HG03060 (cell line): Measurements from ENCODE around the gene CLDN19.
"Not testable (repeated sequence)": the region's sequence is repeated elsewhere in the genome, so short reads cannot be mapped to it uniquely, and the experiment has no call there.

Source experiments
- ATAC-seq: cut with Tn5 transposase; IDR thresholded peaks from one replicate; pipeline ENCODE4 v1.9.1; 2021; ENCODE audit warnings: low read depth, moderate number of reproducible peaks; ENCODE audit not compliant: unreplicated experiment

Gene CLDN19

DNA sequence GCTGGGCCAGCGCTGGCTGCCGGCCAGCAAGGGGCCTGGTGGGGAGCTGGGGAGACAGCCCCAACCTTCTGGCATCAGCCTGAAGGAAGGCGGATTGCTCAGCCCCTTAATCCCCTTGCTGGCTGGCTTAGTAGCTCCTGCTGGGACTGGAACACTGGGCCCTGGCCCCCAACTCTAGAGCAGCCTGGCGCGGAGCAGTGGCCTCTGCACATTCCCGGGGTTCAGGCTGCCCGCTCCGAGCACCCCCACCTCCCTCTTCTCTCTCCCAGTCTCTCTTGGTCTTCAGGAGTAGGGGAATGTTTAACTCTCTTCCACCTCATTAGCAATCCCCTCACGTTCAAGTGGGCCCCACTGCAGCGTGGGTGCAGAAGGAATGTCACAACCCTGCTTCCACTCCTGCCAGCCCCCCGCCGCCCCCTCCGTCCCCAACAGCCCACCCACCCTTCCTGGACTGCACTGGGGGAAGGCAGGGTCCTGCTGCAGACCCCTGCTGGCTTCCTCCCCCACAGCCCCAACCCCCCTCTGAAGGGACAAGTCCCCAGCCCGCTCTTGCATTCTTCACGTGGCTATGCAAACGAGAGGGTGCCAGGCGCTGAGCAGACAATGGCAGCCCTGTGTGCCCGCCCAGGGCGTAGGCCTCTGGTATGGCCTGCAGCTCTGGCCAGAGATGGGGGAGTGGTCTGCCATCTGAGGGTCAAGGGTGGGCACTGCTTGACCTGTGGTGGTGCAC, 980 bp upstream of the CLDN19 start:
- ATAC-seq, result no peak

DNA sequence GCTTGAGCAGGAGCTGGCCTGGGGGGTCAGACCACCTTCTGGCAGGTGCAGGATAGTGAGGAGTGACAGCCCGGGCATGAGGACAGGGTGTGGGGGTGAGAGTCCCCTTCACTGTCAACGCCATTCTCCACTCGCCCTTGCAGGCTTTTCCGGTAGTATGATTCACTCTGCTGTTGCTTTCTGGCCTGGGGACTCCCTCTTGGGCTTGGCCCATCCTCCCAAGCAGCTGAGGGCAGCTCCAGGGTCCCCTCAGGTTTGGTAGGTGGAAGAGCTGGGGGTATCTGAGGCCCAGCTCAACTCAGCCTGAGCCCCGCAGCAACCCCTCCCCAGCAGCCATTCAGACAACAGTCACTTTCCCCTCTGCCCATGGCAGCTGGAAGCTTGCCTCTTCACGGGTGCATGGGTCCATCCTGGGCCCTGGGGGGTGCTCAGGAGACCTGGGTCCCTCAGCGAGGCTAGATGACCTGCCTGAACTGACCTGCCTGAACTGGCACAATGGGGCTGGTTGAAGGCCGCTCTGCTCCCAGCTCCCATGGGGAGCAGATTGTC, 1.3 kb downstream of the CLDN19 start:
- no peak for ATAC-seq

DNA sequence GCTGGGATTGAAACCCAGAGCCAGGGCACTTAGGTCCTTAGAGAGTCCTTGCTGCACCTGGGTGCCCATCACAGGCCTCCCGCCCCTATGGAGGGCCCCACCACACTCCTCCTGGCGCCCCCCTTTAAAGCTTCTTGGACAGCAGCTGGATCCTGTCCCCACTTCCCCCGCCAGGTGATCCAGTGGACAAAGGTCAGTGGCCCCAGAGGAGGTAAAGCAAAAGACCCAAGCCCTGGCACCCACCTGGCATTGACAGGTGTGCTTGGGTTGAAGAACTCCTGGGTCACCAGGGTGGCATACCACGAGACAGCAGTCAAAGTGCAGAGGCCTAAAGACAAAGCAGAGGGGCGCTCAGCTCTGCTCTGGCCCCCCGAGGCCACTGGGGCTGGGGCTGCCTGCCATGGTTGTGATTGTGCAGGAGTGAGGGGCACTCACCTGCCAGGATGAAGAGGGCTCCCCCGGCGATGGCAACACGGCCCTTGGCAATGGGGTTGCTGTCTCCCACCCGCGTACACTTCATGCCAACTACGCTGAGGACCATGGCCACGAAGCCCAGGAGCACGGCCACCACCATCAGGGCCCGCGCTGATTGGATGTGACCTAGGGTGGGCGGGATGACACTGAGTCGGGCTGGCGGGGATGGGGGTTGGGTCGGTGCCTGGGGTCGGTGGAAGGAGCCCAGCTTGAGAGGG, 1.9 kb downstream of the CLDN19 start:
- ATAC-seq, result no peak

DNA sequence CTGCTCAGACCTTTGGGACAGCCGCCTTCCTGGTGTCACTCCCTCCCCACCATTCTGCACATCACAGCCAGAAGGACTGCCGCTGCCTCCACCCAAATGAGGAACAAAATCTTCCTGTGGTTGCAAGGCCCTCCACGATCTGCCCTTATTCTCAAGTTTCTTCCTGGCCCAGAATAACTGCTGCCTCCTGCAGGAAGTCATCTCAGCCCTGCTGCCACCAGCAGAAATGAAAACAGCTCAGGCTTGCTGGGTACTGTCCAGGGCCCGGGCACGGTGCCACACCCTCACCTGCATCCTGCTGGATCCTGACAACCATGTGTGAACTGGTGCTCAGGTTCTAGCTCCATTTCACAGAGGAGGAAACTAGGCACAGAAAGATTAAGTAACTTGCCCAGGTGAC, 2.8 kb downstream of the CLDN19 start:
- ATAC-seq, result no peak

DNA sequence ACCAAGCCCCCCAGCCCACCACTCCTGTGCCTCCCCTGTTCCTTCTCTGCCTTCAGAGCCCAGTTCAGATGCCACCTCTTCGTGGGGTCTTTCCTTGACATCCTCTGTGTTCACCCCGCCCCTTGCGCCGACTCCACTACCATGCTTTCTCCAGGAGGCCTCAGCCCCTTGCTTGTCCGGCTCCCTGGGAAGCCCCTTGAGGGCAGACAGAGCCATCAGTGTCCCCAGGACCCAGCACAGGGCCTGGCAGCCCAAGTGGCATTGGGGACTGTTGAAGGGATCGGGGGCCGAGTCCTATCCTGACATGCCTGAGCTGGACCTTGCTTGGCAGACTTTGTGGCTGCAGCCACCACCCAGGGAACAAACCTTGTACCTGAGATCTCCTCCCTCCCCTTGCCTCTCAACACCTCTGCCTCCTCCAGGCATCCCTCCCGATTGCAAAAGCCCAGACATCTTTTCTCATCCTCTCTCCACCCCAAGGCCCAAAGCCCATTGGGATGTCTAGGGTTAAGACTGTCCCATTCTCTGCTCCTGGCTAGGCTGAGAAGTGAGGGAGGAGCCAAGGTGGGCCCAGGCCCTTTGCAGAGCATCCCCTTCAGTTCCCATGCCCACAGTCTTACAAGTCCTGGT, 3.4 kb downstream of the CLDN19 start:
- ATAC-seq, result no peak

DNA sequence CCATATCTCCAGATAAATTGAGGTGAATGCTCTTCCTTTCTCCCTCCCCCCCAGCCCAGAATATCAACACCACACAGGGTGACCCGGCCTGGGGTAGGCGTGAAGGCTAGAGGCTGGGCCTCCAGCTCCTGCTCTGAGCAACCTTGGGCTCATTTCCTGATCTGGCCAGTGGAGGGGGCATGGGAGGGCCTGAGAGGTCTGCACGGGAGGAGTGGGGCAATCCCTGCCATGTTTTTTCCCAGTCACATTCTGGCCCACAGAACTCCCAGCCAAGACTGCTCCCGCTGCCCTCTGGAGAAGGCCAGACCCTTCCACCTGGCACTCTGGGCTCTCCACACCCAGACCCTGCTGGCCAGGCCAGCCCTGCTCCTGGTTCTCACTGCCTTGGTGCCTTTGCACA, 3.9 kb downstream of the CLDN19 start:
- ATAC-seq, result no peak

DNA sequence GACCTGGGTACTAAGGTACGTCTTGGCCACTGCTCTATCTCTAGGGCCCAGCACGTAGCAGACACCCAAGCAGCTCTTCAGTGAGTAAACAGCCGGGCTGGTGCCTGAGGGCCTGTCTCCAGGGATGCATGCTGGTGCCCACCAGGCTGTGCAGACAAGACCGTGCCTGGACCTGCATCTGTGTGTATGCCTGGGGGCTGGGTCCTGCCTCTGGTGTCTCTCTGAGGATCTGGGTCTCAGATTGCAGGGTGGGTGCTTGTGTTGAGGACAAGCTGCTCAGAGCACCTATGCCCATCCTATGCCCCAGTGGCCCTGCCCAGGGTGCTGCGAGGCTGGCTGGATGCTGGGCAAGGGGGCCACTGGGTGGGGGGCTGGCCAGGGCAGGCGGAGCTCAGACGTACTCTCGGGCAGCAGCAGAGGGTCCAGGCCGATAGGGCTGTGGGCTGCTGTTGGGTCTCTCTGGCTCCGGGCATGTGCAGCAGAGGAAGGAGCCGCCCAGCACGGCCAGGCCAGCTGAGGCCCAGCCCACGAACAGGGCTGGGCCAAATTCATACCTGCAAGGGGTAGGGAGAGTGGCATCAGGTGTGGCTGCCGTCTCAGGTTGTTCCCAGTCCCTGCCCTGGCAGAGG, 4.4 kb downstream of the CLDN19 start:
- no peak for ATAC-seq

DNA sequence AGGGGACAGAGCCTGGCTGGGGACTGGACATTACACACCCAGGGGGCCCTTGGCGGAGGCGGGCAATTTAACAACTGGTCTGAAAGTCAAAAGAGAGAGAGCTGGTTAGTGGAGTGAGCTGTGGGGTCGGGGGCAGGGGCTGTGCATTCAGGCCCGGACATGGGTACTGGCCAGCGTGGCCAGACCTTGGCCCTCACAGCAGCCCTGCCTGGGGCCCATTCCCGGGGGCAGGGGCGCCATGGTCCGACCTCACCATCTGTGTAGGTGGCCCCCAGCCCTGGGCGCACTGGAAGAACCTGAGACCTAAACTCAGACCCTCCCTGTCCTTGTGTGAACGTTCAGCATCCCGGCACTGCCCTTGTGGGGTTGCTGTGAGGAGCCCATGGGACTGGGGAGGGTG, 5.0 kb downstream of the CLDN19 start:
- ATAC-seq, result no peak

DNA sequence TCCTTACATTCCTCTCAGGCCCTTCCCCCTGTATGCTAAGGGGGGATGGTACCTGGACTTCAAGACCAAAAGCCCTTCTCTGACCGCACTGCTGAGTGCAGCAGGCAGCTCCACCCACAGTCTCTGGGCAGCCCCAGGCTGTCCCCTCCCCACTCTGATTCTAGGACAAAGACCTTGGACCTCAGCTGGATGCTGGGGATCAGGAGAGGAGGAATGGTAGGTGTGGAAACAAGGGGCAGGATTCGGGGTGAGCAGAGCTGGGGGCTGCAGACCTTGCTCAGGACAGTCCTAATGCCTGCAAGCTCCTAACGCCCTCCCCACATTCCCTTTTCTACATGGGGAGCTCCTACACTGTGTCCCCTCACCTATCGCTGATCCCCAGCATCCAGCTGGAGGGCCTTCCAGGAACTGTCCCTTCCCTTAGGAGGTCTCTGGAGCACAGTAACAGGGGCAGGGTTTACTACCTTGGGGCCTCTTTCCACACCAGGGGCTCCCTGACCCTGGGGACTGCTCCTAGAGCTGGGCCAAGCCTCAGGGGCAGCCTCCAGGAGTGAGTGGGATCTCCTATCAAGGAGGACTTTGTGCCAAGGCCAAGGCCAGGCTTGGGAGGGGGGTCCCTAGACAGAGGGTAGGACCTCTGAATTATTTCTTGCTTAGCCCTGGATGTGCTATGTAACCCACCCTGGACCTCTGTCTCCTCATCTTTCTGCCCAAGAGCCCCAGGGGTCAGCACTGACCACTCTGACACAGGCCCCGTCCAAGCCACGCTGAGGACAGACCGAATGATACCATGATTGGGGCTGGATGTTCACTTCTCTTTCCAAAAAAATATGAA, 5.6 kb downstream of the CLDN19 start:
- no peak for ATAC-seq

DNA sequence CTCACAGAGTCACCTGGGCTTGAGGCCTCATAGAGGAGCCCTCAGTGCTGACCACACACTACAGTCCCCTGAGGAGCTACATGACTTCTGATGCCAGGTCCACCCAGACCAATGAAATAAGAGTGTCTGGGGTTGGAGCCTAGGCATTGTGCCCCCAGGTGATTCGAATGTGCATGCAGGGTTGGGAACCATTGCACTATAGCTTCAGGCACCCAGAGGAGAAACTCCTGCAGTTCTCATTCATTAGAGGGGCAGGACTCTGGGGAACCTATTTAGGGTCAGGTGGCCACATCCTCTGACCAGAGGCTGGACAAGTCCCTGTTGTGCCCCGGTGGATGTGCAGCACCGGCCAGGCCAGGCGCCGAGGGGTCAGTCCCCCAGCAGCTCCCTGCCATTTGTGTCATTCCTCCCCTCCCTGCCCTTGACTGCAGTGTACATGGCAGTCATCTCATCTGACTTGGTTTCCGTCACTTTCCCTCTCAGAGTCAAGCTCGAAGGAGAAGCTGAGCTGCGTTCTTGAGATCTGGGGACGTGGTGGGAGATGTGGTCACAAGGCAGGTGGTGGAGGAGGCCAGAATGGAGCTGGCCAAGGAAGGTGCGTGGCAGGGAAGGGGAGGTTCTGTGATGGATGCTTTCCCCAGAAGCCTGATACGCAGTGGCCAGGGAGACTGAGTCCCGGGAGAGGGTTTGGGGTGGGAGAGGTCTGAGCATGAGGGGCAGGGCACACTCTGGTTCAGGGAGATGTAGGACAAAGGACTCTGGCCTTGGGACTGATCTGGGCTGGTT, 6.4 kb downstream of the CLDN19 start:
- no peak for ATAC-seq

DNA sequence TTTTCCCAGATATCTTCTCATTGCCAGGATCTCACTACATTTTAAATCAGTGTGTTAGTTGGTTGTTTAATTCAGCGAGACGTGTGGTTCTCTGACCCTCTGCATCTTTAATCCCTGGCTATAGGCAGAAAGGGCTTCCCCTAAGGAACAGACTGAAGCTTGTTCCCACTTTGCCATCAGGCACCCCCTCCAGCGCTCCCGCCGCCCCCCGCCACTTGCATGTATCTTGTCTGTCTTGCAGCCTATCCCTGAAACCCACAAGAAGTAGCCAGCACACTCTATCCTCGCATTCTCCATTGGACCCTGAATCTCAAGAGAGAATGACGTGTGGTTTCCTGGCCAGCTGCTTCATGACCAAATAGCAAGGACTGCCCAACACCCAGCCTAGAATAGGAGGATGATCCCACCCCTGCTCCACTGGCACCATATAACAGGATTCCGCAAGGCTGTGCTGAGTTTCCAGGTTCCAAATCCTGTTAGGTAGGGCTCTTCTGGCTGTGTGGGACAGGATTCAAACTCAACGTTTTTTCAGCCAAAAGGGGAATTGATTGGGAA, 7.8 kb downstream of the CLDN19 start:
- ATAC-seq, result no peak

DNA sequence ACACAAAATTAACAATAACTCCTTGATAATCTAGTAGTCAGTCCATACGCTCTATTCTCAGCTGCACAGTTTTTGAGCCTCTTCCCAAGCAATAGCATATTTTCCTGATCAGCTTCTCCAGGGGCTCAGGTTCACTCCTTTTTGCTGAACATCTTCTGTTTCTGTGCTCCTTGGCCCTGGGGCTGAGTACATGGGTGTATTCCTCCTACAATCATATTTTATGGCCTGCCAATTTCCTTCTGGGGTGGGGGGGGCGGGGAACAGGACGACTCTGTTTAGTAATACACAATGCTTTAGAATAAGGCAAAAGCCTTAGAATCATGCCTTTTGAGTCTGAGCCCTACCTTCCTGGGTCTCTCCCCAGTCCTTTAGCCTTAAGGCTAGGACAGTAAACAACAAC, 8.5 kb downstream of the CLDN19 start:
- no peak for ATAC-seq

DNA sequence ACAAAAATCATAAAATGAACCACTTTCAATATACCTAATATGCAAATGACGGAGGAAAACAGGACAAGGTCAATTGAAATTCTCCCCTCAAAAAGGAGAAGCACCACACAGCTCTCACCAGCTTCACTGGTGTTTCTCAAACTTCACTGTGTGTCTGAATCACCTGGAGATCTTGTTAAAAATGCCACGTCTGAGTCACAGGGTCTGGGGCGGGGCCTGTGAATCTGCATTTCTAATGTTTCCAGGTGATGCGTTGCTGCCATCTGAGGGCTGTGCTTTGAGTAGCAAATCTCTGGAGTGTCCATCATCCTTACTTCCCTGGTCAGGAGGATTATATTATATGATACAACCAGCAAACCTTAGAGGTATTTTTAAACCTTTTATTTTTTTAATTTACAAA, 9.0 kb downstream of the CLDN19 start:
- ATAC-seq, result no peak

DNA sequence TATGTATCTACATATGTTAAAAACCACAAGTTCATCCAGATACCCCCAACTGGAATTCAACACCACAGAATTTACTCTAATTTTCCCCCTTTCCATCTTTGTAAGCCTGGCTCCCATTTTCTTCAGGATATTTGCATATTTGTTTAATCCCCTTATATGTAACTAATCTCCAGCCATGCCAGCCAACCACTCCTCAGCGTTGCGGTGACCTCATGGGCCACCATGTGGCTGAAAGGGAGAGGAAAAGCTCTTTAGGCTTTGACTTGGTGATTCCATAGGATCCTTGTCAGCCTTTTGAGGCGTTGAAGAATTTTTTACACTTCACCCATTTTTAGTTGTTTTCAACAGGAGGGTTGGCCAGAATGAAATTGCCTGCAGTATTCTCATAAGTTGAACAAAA, 10.0 kb downstream of the CLDN19 start:
- ATAC-seq, result no peak

DNA sequence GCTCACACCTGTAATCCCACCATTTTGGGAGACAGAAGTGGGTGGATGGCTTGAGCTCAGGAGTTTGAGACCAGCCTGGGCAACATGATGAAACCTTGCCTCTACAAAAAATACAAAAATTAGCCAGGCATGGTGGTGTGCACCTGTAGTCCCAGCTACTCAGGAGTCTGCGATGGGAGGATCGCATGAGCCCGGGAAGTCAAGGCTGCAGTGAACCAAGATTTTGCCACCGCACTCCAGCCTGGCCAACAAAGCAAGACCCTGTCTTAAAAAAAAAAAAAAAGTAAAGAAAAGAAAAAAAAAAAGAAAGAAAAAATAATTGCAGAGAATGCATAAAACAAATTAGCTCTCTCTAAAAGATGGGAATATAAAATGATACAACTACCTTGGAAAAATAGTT, 14.2 kb downstream of the CLDN19 start:
- ATAC-seq, result not testable (repeated sequence)

DNA sequence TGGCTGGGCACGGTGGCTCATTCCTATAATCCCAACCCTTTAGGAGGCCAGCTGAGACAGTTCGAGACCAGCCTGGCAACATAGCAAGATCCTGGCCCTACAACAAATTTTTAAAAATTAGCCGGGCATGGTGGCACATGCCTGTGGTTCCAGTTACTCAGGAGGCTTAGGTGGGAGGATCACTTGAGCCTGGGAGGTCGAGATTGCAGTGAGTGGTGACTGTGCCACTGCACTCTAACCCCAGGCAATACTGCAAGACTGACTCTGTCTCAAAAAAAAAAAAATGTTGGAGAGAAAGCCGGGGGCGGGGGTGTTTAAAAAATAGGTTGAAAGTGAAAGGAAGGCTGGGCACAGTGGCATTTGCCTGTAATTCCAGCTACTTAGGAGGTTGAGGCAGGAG, 16.5 kb downstream of the CLDN19 start:
- no peak for ATAC-seq

DNA sequence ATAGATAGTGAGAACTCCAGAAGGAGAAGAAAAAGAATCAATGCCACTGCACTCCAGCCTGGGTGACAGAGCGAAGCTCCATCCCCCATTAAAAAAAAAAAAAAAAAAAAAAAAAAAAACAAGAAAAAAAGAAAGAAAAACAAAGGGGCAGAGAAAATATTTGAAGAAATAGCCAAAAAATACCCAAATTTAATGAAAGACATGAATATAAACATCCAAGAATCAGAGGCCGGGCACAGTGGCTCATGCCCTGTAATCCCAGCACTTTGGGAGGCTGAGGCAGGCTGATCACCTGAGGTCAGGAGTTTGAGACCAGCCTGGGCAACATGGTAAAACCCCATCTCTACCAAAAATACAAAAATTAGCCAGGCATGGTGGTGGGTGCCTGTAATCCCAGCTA, 17.6 kb downstream of the CLDN19 start:
- ATAC-seq, result not testable (repeated sequence)

DNA sequence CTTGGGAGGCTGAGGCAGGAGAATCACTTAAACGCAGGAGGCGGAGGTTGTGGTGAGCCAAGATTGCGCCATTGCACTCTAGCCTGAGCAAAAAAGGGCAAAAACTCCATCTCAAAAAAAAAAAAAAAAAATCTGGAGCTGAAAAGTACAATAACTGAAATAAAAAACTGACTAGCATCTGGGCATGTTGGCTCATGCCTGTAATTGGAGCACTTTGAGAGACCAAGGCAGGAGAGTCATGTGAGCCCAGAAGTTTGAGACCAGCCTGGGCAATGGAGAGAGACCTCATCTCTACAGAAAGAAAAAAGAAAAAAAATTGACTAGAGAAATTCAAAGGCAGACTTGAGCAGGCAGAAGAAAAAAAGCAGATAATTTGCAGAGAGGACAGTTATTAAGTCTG, 18.1 kb downstream of the CLDN19 start:
- no peak for ATAC-seq

DNA sequence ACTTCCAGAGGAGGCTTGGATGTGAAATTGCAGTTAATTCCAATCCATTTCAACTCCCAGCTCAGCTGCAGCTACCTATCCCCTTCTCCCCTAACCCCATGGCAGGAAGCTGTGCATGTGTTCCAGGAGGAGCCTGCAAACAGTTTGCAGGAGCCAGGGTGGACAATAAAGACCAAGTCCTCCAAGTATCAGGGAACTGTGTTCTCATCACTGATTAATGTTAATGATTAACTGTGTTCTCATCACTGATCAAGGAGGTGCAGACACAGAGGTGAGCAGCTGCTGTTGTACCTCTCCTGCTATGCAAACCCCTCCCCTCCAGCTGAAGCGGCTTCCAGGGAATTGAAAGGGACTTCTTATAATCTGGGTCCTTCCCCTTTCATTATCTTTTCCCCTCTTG, 19.2 kb downstream of the CLDN19 start:
- ATAC-seq, result no peak
